Measurements from ENCODE around the gene ANKS1A. TPM values are rescaled to one million over a fixed set of nuclear protein-coding genes. Genes with fewer than 3 reads are reported as not detected.

Gene ANKS1A
- total RNA-seq, 1 experiment from 2014 or later: 28.5 TPM

DNA sequence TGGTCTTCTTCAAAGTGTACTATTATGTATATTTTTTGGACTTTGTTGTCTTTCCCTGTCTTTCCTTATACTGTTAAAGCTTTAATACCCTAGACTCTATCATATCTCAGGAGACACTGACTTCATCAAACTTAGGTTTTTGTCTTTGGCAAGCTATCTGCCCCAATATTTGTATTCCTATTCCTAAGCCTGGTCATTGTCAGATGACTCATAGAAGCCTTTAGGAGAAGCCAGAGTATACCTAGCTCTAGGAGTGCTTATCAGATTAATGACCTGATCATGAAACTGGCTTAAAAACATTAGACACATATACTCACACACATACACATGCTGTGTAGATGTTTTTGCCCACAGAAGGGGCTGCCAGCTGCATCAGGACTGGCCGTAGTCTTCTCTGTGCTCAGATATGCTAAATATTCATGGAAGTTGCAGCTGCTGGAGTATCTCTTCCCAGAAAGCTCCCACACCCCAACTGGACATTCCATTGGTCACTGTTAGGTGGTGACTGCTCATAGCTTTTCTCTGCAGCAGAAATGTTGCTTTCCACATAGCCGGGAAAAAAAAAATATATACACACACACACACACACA, 102.0 kb downstream of the ANKS1A start:
- BruUV-seq (replicated peaks): no TSS peak
- TF ChIP-seq, protein P1, sequence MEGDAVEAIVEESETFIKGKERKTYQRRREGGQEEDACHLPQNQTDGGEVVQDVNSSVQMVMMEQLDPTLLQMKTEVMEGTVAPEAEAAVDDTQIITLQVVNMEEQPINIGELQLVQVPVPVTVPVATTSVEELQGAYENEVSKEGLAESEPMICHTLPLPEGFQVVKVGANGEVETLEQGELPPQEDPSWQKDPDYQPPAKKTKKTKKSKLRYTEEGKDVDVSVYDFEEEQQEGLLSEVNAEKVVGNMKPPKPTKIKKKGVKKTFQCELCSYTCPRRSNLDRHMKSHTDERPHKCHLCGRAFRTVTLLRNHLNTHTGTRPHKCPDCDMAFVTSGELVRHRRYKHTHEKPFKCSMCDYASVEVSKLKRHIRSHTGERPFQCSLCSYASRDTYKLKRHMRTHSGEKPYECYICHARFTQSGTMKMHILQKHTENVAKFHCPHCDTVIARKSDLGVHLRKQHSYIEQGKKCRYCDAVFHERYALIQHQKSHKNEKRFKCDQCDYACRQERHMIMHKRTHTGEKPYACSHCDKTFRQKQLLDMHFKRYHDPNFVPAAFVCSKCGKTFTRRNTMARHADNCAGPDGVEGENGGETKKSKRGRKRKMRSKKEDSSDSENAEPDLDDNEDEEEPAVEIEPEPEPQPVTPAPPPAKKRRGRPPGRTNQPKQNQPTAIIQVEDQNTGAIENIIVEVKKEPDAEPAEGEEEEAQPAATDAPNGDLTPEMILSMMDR (conservative IDR thresholded peaks at IDR 0.05): no peak
- TF ChIP-seq EZH2 (IDR thresholded peaks at IDR 0.05; ENCODE audit: low read depth): no peak
- peaks cover 15% of the 10 kb centered on the region for H4K20me1 ChIP-seq (ENCODE audit: insufficient read depth)
- ChIA-PET POLR2A (ENCODE audit: unreplicated experiment) (no interaction called here), CTCF (interaction anchor here (0.6 kb wide), 1 partner anchor 101 kb away, joined by 3 read pairs; no protein-coding TSS in a partner anchor)
- H3K27me3 ChIP-seq (ENCODE audit: insufficient read depth, low read depth): no peaks in the 10 kb centered on the region
- no peak overlapping the region for H3K4me2 ChIP-seq
- no peak overlapping the region for H3K4me3 ChIP-seq
- no peak overlapping the region for H3K27ac ChIP-seq
- peaks cover 35% of the 10 kb centered on the region for H3K36me3 ChIP-seq (ENCODE audit: low read depth)
- no peaks in the 10 kb centered on the region for H3K9me3 ChIP-seq (ENCODE audit: insufficient read depth, low read depth)
- no peak overlapping the region for H2AFZ ChIP-seq
- H3K9me2 ChIP-seq (ENCODE audit: insufficient read depth): no peaks in the 10 kb centered on the region
- no peaks in the 10 kb centered on the region for H3F3A ChIP-seq (ENCODE audit: insufficient read depth, low read depth)
- intact Hi-C loops (cut with micrococcal nuclease; ENCODE audit: unreplicated experiment): no loop called here
- DNase-seq: no peak
- H3K79me2 ChIP-seq (ENCODE audit: low read depth): no peaks in the 10 kb centered on the region
- no peaks in the 10 kb centered on the region for H3K4me1 ChIP-seq (replicated peaks; ENCODE audit: insufficient read depth)

DNA sequence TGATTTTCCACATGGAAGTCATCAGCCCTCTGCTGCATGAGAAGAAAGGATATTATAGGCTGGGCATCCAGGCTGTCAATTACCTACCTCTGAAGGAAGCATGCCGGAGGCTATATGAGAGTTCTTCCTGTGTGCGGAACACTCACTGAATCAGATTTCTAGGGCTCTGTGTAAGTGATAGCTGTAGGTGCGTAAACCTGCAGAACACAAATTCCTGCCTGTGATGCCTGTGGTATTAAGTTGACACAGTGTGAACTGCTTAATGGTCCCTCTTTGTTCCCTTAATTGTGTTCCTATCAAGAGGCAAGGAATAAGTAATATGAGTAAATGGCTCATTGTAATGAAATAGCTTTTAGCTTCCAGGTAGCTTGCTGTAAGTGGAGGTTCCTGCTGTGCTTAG, 103.3 kb downstream of the ANKS1A start:
- no peaks in the 10 kb centered on the region for H3K27me3 ChIP-seq (ENCODE audit: insufficient read depth, low read depth)
- H4K20me1 ChIP-seq (ENCODE audit: insufficient read depth): peaks cover 4% of the 10 kb centered on the region
- H3F3A ChIP-seq (ENCODE audit: insufficient read depth, low read depth): no peaks in the 10 kb centered on the region
- H3K9me2 ChIP-seq (ENCODE audit: insufficient read depth): no peaks in the 10 kb centered on the region
- no peak overlapping the region for H3K4me2 ChIP-seq
- no peak overlapping the region for H2AFZ ChIP-seq
- H3K36me3 ChIP-seq (ENCODE audit: low read depth): peaks cover 33% of the 10 kb centered on the region
- POLR2A ChIA-PET (ENCODE audit: unreplicated experiment): no interaction called here
- H3K4me1 ChIP-seq (replicated peaks; ENCODE audit: insufficient read depth): no peaks in the 10 kb centered on the region
- TF ChIP-seq EZH2 (IDR thresholded peaks at IDR 0.05; ENCODE audit: low read depth): no peak
- TF ChIP-seq, protein P1 (conservative IDR thresholded peaks at IDR 0.05): no peak
- BruUV-seq (replicated peaks): no TSS peak
- intact Hi-C loops (cut with micrococcal nuclease; ENCODE audit: unreplicated experiment): no loop called here
- no peak overlapping the region for H3K4me3 ChIP-seq
- no peaks in the 10 kb centered on the region for H3K9me3 ChIP-seq (ENCODE audit: insufficient read depth, low read depth)
- H3K79me2 ChIP-seq (ENCODE audit: low read depth): no peaks in the 10 kb centered on the region
- CTCF ChIA-PET: interaction anchor here (0.7 kb wide), 1 partner anchor 203 kb away, joined by 6 read pairs; no protein-coding TSS in a partner anchor
- H3K27ac ChIP-seq: no peak overlapping the region
- DNase-seq: no peak

DNA sequence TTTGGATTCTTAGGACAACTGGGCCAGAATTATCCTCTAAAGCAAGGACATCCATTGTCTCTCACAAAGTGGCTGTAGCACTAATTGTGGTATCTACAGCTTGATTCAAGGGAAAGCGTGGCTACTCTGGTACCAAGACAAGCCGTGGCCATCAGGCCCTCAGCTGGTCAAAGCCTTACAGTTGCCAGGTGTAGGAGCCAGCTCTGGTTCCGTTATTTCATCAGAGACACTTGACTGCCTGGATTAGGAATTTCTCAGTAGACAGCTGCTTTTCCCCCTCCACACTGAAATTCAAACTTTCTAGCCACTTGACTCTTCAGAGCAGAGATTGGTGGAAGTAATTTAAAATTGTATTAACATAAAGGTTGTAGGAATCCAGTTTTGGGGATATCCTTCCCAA, 104.2 kb downstream of the ANKS1A start:
- Histone ChIP-seq H3K27me3 (ENCODE audit: insufficient read depth, low read depth) (no peaks in the 10 kb centered on the region), H3K4me1 (replicated peaks; ENCODE audit: insufficient read depth) (no peaks in the 10 kb centered on the region), H3K4me2 (no peak overlapping the region), H3K79me2 (ENCODE audit: low read depth) (no peaks in the 10 kb centered on the region), H3K36me3 (ENCODE audit: low read depth) (peaks cover 29% of the 10 kb centered on the region), H3K4me3 (no peak overlapping the region), H2AFZ (no peak overlapping the region), H3K27ac (no peak overlapping the region), H3K9me3 (ENCODE audit: insufficient read depth, low read depth) (no peaks in the 10 kb centered on the region), H3F3A (ENCODE audit: insufficient read depth, low read depth) (no peaks in the 10 kb centered on the region), H3K9me2 (ENCODE audit: insufficient read depth) (no peaks in the 10 kb centered on the region), H4K20me1 (ENCODE audit: insufficient read depth) (no peaks in the 10 kb centered on the region)
- ChIA-PET CTCF (no interaction called here), POLR2A (ENCODE audit: unreplicated experiment) (no interaction called here)
- no TSS peak for BruUV-seq (replicated peaks)
- no peak for TF ChIP-seq EZH2 (IDR thresholded peaks at IDR 0.05; ENCODE audit: low read depth)
- TF ChIP-seq, protein P1 (conservative IDR thresholded peaks at IDR 0.05): no peak
- intact Hi-C loops (cut with micrococcal nuclease; ENCODE audit: unreplicated experiment): no loop called here
- DNase-seq: no peak

Data from PC-9 (cell line).